ENCODE measurements around the gene TMEM239.

Gene TMEM239

GRCh38 chr20:2849529-2849928 is 33.4 kb downstream of the TMEM239 start:
- DNase-seq (ENCODE audit: low read depth, low spot score): no peak

GRCh38 chr20:2851086-2851485 is 34.9 kb downstream of the TMEM239 start:
- DNase-seq (ENCODE audit: low read depth, low spot score): no peak

- DNase-seq (ENCODE audit: low read depth, low spot score): no peak
Observed at GRCh38 chr20:2858591-2858990, 42.4 kb downstream of the TMEM239 start.

GRCh38 chr20:2859330-2860121 is 43.4 kb downstream of the TMEM239 start:
- no peak for DNase-seq (ENCODE audit: low read depth, low spot score)

- DNase-seq (ENCODE audit: low read depth, low spot score): no peak
Observed at GRCh38 chr20:2864626-2865025, 48.5 kb downstream of the TMEM239 start.

GRCh38 chr20:2865101-2865500 is 48.9 kb downstream of the TMEM239 start:
- no peak for DNase-seq (ENCODE audit: low read depth, low spot score)

GRCh38 chr20:2865630-2866029 is 49.5 kb downstream of the TMEM239 start:
- DNase-seq (ENCODE audit: low read depth, low spot score): no peak

GRCh38 chr20:2866236-2866635 is 50.1 kb downstream of the TMEM239 start:
- no peak for DNase-seq (ENCODE audit: low read depth, low spot score)

- DNase-seq (ENCODE audit: low read depth, low spot score): no peak
Observed at GRCh38 chr20:2867081-2867864, 51.1 kb downstream of the TMEM239 start.
